GM12878 (cell line): ENCODE data around the gene PDIA3. TPM values are rescaled to one million over a fixed set of nuclear protein-coding genes. Genes with fewer than 3 reads are reported as not detected.

ENCODE experiments used
- BHLHE40 ChIP-seq, 2 experiments: fragments of 450-650 bp in 1 of 2; IDR thresholded peaks; 2 replicates each; pipeline ENCODE4 v1.6.1; 2011 to 2017; ENCODE audit warnings: low read depth in 2 of 2, borderline replicate concordance in 1 of 2, improper control_type of control experiment in 1 of 2, low read length in 1 of 2, mild to moderate bottlenecking in 1 of 2
- BRCA1 ChIP-seq: IDR thresholded peaks from 2 replicates; pipeline ENCODE4 v1.6.1; 2011; ENCODE audit warnings: low read depth, low read length, improper control_type of control experiment
- CEBPZ ChIP-seq: fragments of 150-350 bp; IDR thresholded peaks from 2 replicates; pipeline ENCODE4 v1.6.1; 2016; ENCODE audit warnings: low read depth, low read length
- EP300 ChIP-seq, 2 experiments: fragments of 150-350 bp in 1 of 2; IDR thresholded peaks; 2 replicates each; pipeline ENCODE4 v1.6.1; 2011 to 2012; ENCODE audit warnings: low read depth in 2 of 2, low read length in 2 of 2, borderline replicate concordance in 1 of 2, improper control_type of control experiment in 1 of 2, inconsistent platforms in 1 of 2; ENCODE audit not compliant: control insufficient read depth in 1 of 2
- EZH2 ChIP-seq: IDR thresholded peaks from 2 replicates; pipeline ENCODE4 v1.6.1; 2012; ENCODE audit warnings: low read depth, mild to moderate bottlenecking, control low read depth, inconsistent platforms, low read length, borderline replicate concordance; ENCODE audit not compliant: control insufficient read depth
- GABPA ChIP-seq: IDR thresholded peaks from 2 replicates; pipeline ENCODE4 v1.6.1; 2014; ENCODE audit warnings: antibody characterized with exemption, low read depth, mild to moderate bottlenecking, inconsistent platforms
- HDGF ChIP-seq: fragments of 450-650 bp; IDR thresholded peaks from 2 replicates; pipeline ENCODE4 v1.6.1; 2016; ENCODE audit warnings: antibody characterized with exemption
- HSF1 ChIP-seq: fragments of 150-350 bp; IDR thresholded peaks from 2 replicates; pipeline ENCODE4 v1.6.1; 2014; ENCODE audit warnings: mild to moderate bottlenecking, low read depth, low read length
- MLLT1 ChIP-seq: fragments of 450-650 bp; IDR thresholded peaks from 2 replicates; pipeline ENCODE4 v1.6.1; 2016; ENCODE audit warnings: mild to moderate bottlenecking
- MXI1 ChIP-seq: fragments of 150-350 bp; IDR thresholded peaks from 2 replicates; pipeline ENCODE4 v1.6.1; 2011; ENCODE audit warnings: low read depth, mild to moderate bottlenecking, inconsistent platforms, low read length, improper control_type of control experiment
- NKRF ChIP-seq: fragments of 450-650 bp; conservative IDR thresholded peaks from 2 replicates; pipeline ENCODE4 v1.6.1; 2017; ENCODE audit warnings: mild to moderate bottlenecking, moderate library complexity
- NR2F1 ChIP-seq: fragments of 450-650 bp; conservative IDR thresholded peaks from 2 replicates; pipeline ENCODE4 v1.6.1; 2017; ENCODE audit warnings: mild to moderate bottlenecking
- PBX3 ChIP-seq: IDR thresholded peaks from 2 replicates; pipeline ENCODE4 v1.6.1; 2011; ENCODE audit warnings: mild to moderate bottlenecking, low read depth, low read length, moderate library complexity; ENCODE audit not compliant: insufficient replicate concordance
- RB1 ChIP-seq: fragments of 450-650 bp; formaldehyde crosslinking; IDR thresholded peaks from 2 replicates; pipeline ENCODE4 v1.6.1; 2017; ENCODE audit warnings: mild to moderate bottlenecking, borderline replicate concordance
- RCOR1 ChIP-seq: conservative IDR thresholded peaks from 2 replicates; pipeline ENCODE4 v1.6.1; 2012; ENCODE audit warnings: low read depth, low read length, improper control_type of control experiment
- SUZ12 ChIP-seq: fragments of 200-600 bp; sonication (generic); IDR thresholded peaks from one replicate; pipeline ENCODE4 v1.6.1; 2018; ENCODE audit warnings: antibody characterized with exemption, mild to moderate bottlenecking; ENCODE audit not compliant: unreplicated experiment
- YY1 ChIP-seq: IDR thresholded peaks from 2 replicates; pipeline ENCODE4 v1.6.1; 2011; ENCODE audit warnings: low read depth, mild to moderate bottlenecking, low read length
- polyA plus RNA-seq, 11 experiments: library from polyadenylated mRNA; depleted of rRNA in 4 of 11; unstranded in 6 of 11; stranded (reverse) in 5 of 11; fragments of >200 nt; fragmentation: Nextera tagmentation in 4 of 11; fragmentation: Illumina TruSeq in 1 of 11; extraction: Ambion mirVana in 4 of 11; extraction: Trizol in 1 of 11; gene quantifications; 1 replicate in 1 of 11; 2 replicates in 10 of 11; pipeline versions ENCODE4 v1.2.1 to v1.2.3, GENCODE V29; 2011 to 2016; ENCODE audit warnings: inconsistent platforms in 2 of 11, missing spikeins in 2 of 11, low read depth in 1 of 11
- total RNA-seq, 4 experiments: library from RNA; depleted of rRNA in 3 of 4; stranded (reverse); fragments of >200 nt in 3 of 4; fragmentation: Illumina TruSeq in 1 of 4; extraction: Trizol in 1 of 4; gene quantifications; 2 replicates each; pipeline versions ENCODE4 v1.2.1 to v1.2.3, GENCODE V29; 2013 to 2021

The PDIA3 gene
- total and polyA plus RNA-seq, 10 of the 15 experiments (the other 5 are each of a cell fraction or from before 2014, with no cell fraction given): 18.2 to 716 (median 181) TPM

- TF ChIP-seq HDGF (peak; percentile 85; the same call in 1 of the 2 replicates), NKRF (no peak), PBX3 (no peak), MXI1 (no peak), EZH2 (no peak), MLLT1 (peak; percentile 84; the same call in 1 of the 2 replicates), YY1 (peak; percentile 29; the same call in 1 of the 2 replicates), BHLHE40 (IDR thresholded peaks at IDR 0.05; ENCODE audit: borderline replicate concordance in 1 of 2, low read depth in 2 of 2, low read length in 1 of 2) (peak; percentile 86 to 92), RB1 (0 out of 2 replicates have a peak, but pooled peaks have one; percentile 31), BRCA1 (no peak), RCOR1 (no peak), EP300 (IDR thresholded peaks at IDR 0.05; ENCODE audit: borderline replicate concordance in 1 of 2, control insufficient read depth in 1 of 2, low read depth in 2 of 2, low read length in 2 of 2) (peak; percentile 65 to 68), HSF1 (no peak), SUZ12 (no peak), GABPA (no peak), CEBPZ (no peak), NR2F1 (peak; percentile 90)
Observed at GRCh38 chr15:43776101-43776717, 30.0 kb downstream of the PDIA3 start (continued).
